NCI-H2196 (cell line): ENCODE data around the gene TMEM62.
A peak's percentile ranks its signal among the peaks of the same experiment; 100 is the strongest.
"Not testable (repeated sequence)": the region's sequence is repeated elsewhere in the genome, so short reads cannot be mapped to it uniquely, and the experiment has no call there.

ENCODE experiments used
- DNase-seq: peaks from one replicate; lab custom pipeline; 2025; ENCODE audit not compliant: unreplicated experiment; lab: John Stamatoyannopoulos, UW

The TMEM62 gene

GRCh38 chr15:43118829-43119228 lies 14.6 kb upstream of the TMEM62 start:
- DNase-seq = no peak

- no peak for DNase-seq
Observed at GRCh38 chr15:43121863-43122262, 11.5 kb upstream of the TMEM62 start.

- no peak for DNase-seq
Observed at GRCh38 chr15:43125100-43125661, 8.2 kb upstream of the TMEM62 start.

DNA sequence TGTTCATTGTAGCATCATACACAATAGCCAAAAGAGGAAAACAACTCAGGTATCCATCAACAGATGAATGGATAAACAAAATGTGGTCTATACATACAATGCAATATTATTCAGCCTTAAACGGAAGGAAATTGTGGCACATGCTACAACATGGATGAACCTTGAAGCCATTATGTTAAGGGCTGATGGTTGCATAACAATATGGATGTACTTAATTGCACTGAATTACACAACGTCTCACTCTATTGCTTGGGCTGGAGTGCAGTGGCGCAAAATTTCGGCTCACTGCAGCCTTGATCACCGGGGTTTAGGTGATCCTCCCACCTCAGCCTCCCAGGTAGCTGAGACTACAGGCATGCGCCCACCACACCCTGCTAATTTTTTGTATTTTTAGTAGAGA lies 7.0 kb upstream of the TMEM62 start:
- no peak for DNase-seq

DNA sequence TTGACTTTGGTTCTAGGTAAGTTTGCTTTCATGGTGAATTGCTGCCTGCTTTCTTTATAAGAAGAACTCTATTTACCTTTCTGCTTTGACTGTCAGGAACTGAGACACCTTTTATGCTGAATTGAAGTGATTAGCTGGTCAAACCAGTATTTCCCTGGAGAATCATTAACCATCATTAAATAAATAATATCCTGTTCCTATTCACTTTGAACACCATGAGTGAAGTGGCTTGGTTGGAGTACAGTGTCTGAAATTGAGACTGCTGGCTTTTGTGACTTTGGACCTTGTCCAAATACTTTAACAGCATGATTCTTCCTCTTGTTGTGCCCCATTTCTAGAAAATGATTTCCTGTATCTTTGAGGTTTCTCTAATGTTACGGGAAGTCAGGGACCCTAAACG lies 5.6 kb upstream of the TMEM62 start:
- peak; percentile 61 for DNase-seq

GRCh38 chr15:43128174-43128979 lies 5.0 kb upstream of the TMEM62 start:
- DNase-seq = not testable (repeated sequence)

GRCh38 chr15:43128980-43129335 lies 4.4 kb upstream of the TMEM62 start:
- DNase-seq = no peak

- no peak for DNase-seq
Observed at GRCh38 chr15:43132830-43133429, 456 bp upstream of the TMEM62 start.

DNA sequence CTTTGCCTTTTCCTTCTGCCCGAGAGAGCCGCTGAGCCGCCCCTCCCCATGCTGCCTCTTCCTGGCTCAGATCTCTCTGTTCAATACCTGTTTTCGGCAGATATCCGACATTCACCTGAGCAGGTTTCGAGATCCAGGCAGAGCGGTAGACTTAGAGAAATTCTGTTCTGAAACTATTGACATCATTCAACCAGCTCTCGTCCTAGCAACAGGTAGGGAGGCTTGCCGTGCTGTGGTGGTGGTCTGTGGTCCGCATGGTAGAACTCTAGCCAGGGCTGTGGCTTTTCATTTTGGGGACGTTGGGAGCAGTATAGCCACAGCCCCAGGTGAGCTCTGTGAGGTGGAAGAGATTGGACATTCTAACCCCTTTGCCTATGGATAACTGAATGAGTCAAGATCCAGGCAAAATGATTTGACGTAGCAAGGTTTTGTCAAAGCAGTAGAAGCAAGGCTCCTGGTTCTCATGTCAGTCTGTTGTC lies 810 bp downstream of the TMEM62 start:
- no peak for DNase-seq

DNA sequence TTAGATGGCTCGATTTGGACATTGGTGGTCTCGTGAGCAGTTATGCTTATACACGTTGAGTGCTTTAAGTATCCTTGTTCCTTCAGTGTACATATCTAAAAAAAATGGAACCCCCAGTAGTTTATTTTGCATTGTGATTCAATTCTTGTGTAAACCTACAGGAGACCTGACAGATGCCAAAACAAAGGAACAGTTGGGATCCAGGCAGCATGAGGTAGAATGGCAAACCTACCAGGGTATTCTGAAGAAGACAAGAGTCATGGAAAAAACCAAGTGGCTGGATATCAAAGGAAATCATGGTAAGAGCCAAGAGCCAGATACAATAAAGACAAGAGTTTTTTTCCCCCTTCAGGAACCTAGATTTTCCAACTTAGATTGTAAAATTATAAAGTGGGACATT lies 2.0 kb downstream of the TMEM62 start:
- no peak for DNase-seq

DNA sequence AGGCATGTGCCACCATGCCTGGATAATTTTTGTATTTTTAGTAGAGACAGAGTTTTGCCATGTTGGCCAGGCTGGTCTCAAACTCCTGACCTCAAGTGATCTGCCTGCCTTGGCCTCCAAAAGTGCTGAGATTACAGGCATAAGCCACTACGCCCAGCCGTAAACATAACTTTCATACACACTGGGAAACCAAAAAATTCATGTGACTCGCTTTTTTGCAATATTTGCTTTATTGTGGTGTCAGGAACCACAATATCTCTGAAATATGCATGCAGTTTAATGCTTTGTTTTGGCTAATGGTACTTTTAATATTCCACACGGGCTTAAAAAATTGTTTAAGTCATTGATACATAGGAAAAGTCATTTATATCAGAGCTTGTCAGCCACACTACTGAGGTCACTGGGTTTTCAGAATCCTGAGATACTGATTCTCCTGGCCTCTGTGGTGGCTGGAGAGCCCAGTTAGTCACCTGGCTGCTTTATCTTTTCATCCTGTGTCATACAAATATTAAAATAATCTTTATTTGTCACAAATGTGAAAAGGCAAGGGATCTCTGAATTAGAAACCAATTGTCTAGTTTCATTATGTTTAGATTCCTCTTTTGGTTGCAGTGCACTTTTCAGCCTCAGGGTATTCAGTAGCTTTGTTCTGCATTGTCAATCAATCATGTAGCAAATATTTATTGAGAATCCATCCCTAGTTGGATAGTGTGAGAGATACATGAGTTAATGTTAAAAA lies 10.0 kb downstream of the TMEM62 start:
- DNase-seq = no peak

- no peak for DNase-seq
Observed at GRCh38 chr15:43144512-43144911, 11.1 kb downstream of the TMEM62 start.

GRCh38 chr15:43146184-43146583 lies 12.8 kb downstream of the TMEM62 start:
- DNase-seq = no peak

DNA sequence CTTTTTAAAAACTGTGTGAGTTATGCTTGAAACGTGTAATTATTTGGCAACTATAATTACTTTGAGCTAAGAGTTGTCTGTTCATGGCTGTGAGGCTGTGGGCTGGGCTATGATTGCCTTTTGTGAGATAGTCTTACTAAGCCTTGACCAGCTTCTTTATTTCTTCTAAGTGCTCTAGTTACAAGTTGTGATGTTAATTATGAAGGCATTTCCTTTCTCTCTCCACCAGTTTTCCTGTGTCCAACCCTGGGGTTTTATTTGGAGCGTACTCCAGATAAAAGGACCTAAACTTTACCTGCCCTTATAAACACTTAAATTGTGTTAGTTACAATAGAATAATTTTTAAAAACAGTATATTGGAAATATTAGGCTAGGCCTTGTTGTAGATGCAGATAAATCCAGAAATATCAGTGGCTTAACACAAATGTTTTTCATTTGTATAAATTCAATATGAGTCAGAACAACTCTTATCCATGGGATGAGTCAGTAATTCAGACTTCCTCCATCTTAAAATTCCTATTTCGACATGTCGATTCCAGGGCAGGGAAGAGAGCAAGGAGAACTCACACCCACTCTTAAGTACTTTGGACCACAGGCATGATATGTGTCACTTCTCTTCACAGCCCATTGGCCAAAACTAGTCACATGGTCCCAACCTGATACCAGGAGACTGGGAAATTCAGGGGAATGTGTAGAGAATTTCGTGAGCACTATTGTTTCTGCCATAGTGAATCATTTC lies 17.0 kb downstream of the TMEM62 start:
- DNase-seq = no peak

- DNase-seq = no peak
Observed at GRCh38 chr15:43151688-43152087, 18.3 kb downstream of the TMEM62 start.

DNA sequence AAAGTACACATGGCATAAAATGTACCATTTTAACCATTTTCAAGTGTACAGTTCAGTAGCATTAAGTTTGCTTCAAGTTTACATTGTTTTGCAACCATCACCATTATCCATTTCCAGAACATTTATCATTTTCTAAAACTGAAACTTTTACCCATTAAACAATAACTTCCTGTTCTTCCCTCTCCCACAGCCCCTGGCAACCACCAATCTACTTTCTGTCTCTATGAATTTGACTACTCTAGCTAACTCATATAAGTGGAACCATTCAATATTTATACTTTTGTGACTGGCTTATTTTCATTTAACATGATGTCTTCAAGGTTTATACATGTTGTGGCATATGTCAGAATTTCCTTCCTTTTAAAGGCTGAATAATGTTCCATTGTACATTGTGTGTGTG lies 19.9 kb downstream of the TMEM62 start:
- DNase-seq = no peak

DNA sequence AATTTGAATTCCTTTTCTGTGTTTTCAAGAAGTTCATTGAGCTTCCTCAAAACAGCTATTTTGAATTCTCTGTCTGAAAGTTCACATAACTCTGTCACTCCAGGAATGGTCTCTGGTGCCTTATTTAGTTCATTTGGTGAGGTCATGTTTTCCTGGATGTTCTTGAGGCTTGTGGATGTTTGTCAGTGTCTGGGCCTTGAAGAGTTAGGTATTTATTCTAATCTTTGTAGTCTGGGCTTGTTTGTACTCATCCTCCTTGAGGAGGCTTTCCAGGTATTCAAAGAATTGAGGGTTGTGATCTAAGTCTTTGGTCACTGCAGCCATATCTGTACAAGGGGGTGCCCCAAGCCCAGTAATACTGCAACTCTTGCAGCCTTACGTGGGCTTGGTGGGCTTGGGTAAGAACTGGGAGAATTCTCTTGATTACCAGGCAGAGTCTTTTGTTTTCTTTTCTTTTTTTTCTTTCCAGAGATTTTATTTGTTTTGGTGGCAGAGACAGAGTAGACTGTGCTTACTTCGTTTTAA lies 32.5 kb downstream of the TMEM62 start:
- DNase-seq = no peak

DNA sequence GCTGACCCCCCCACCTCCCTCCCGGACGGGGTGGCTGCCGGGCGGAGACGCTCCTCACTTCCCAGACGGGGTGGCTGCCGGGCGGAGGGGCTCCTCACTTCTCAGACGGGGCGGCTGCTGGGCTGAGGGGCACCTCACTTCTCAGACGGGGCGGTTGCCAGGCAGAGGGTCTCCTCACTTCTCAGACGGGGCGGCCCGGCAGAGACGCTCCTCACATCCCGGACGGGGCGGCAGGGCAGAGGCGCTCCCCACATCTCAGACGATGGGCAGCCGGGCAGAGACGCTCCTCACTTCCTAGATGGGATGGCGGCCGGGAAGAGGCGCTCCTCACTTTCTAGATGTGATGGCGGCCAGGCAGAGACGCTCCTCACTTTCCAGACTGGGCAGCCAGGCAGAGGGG lies 33.9 kb downstream of the TMEM62 start:
- DNase-seq = not testable (repeated sequence)

DNA sequence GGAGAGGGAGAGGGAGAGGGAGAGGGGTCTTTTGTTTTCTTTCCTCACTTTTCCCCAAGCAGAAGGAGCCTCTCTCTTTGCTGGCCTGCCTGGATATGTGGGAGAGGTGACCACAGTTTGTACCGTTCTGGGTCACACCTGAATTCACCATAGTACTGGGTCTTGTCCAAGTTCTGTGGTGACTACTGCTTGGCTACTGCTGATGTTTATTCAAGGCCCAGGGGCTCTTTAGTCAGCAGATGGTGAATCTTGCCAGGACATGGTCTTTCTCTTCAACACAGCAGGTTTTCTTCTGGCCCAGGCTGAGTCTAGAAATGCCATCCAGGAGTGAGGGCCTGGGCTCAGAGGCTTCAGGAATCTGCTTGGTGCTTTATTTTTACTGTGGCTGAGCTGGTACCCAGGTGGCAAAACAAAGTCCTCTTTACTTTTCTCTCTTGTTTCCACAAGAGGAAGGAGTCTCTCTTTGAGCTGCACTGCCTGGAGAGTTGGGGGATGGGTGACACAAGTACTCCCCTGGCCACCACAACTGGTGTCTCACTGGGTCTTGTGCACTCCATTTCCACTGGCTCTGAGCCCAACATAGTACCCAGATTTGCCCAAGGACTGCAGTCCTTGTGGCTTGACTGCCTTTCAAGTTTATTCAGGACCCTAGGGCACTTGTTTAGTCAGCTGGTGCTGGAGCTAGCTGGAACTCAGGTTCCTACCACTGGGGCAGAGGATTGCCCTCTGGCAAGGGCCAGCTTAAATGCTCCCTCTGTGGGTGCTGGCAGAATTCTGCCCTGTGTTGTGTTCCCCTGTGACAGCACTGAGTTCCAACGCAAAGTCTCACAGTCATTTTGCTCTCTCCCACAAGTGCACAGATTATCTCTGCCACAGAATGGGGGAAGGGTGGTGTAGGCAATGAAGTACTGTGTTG lies 35.1 kb downstream of the TMEM62 start:
- DNase-seq = peak; percentile 44

- DNase-seq = no peak
Observed at GRCh38 chr15:43169888-43170287, 36.5 kb downstream of the TMEM62 start.
